HTR-8/SVneo (cell line): ENCODE measurements around the gene TOGARAM1.

Source experiments
- DNase-seq: peaks from one replicate; pipeline ENCODE4 v3.0.0; 2011; ENCODE audit warnings: low spot score, mixed read lengths; ENCODE audit not compliant: insufficient read length
- FAIRE-seq: peaks from 2 replicates; lab custom pipeline; 2011; peaks lifted over from hg19 to GRCh38; lab: Jason Lieb, UNC

Gene TOGARAM1

GRCh38 chr14:44961554-44962333 is at the start of gene TOGARAM1, which contains the start of gene KLHL28:
TSS of gene TOGARAM1 (plus strand) at chr14:44962190. CDS start at chr14:44962422, 232 bp downstream.
TSS of gene KLHL28 (minus strand) at chr14:44961947. CDS start at chr14:44945928, 16,019 bp downstream.
- peak; percentile 98 for FAIRE-seq

GRCh38 chr14:44914849-44915248 is 47.1 kb upstream of the TOGARAM1 start:
- DNase-seq (no peak), FAIRE-seq (no peak)

More at GRCh38 chr14:44961554-44962333, at the start of gene TOGARAM1, which contains the start of gene KLHL28:
- peak; percentile 93 for DNase-seq

- no peak for DNase-seq
- no peak for FAIRE-seq
Observed at GRCh38 chr14:44928793-44929192, 33.2 kb upstream of the TOGARAM1 start.

- FAIRE-seq (no peak), DNase-seq (no peak)
Observed at GRCh38 chr14:44935155-44935554, 26.8 kb upstream of the TOGARAM1 start.

GRCh38 chr14:44937547-44937946 is 24.4 kb upstream of the TOGARAM1 start:
- FAIRE-seq (no peak), DNase-seq (no peak)

- FAIRE-seq: no peak
- DNase-seq: no peak
Observed at GRCh38 chr14:44940211-44940610, 21.8 kb upstream of the TOGARAM1 start.

GRCh38 chr14:44940944-44941343 is 21.0 kb upstream of the TOGARAM1 start:
- FAIRE-seq (no peak), DNase-seq (no peak)

- FAIRE-seq (no peak), DNase-seq (no peak)
Observed at GRCh38 chr14:44941591-44941990, 20.4 kb upstream of the TOGARAM1 start.

GRCh38 chr14:44942436-44942835 is 19.6 kb upstream of the TOGARAM1 start:
- DNase-seq (no peak), FAIRE-seq (no peak)

- no peak for FAIRE-seq
- DNase-seq: no peak
Observed at GRCh38 chr14:44944107-44944506, 17.9 kb upstream of the TOGARAM1 start.

GRCh38 chr14:44945264-44945663 is 16.7 kb upstream of the TOGARAM1 start:
- FAIRE-seq (no peak), DNase-seq (no peak)

GRCh38 chr14:44951051-44951450 is 10.9 kb upstream of the TOGARAM1 start:
- FAIRE-seq (no peak), DNase-seq (no peak)

GRCh38 chr14:44952391-44953110 is 9.4 kb upstream of the TOGARAM1 start:
- DNase-seq: no peak

GRCh38 chr14:44954750-44955149 is 7.2 kb upstream of the TOGARAM1 start:
- FAIRE-seq (no peak), DNase-seq (no peak)

More at GRCh38 chr14:44952391-44953110, 9.4 kb upstream of the TOGARAM1 start:
- no peak for FAIRE-seq

GRCh38 chr14:44955528-44955927 is 6.5 kb upstream of the TOGARAM1 start:
- FAIRE-seq: no peak
- no peak for DNase-seq

GRCh38 chr14:44956866-44957265 is 5.1 kb upstream of the TOGARAM1 start:
- no peak for FAIRE-seq

GRCh38 chr14:44959538-44959937 is 2.5 kb upstream of the TOGARAM1 start:
- FAIRE-seq: no peak

More at GRCh38 chr14:44956866-44957265, 5.1 kb upstream of the TOGARAM1 start:
- DNase-seq: no peak

GRCh38 chr14:44960146-44960545 is 1.8 kb upstream of the TOGARAM1 start:
- FAIRE-seq: no peak
- no peak for DNase-seq

More at GRCh38 chr14:44959538-44959937, 2.5 kb upstream of the TOGARAM1 start:
- DNase-seq: no peak

GRCh38 chr14:44960646-44961045 is 1.3 kb upstream of the TOGARAM1 start:
- no peak for FAIRE-seq
- no peak for DNase-seq

- FAIRE-seq (no peak), DNase-seq (peak; percentile 43)
Observed at GRCh38 chr14:44961151-44961553, 838 bp upstream of the TOGARAM1 start.
